ENCODE data around the gene LMTK3.

DNA sequence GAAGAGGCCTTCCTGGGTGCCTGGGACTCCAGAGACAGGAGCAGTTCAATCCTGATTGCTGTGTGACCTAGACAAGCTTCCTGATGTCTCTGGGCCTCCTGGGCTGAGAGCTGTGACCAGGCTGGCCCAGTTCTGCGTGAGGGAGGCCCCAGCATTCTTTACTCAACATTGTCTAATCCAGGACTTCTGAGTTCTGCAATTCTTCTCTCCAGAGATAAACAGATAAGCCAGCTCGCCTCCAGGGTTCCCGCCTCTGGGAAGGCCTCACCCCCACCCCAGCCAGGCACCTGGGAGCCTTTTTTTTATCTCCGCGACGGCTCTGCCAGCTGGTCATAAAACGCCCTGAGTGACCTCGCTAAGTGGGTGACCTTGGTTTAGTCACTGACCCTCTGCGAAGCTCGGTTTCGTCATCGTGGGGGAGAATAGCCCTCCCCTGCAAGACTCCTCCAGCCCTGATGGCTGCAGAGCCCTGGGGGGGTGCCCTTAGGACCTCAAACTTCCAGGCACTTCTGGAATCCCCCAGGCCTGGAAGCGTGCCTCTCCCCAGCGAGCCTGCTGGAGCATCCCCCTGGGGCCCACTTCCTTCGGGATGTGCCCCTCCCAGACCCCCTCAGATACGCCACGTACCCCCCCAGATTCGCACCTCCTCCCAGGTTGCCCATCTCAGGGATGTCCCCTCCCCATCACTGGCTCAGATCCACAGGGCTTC lies 42.2 kb upstream of the LMTK3 start:
- TF ChIP-seq CTCF (IDR thresholded peaks at IDR 0.05) (no peak), POLR2A (IDR thresholded peaks at IDR 0.05) (no peak)
